Fibroblast of mammary gland (primary cell): ENCODE results near the gene CMTM7.

Source experiments
- DNase-seq: peaks from one replicate; pipeline ENCODE4 v3.0.0-alpha.2; 2010; ENCODE audit warnings: low read depth
- H3K4me3 ChIP-seq: 2 replicates; pipeline ENCODE4 v1.5.1; 2011; ENCODE audit warnings: low read depth, mild to moderate bottlenecking, low read length, moderate library complexity; ENCODE audit not compliant: control insufficient read depth
- TF ChIP-seq, protein P1 (sequence below): conservative IDR thresholded peaks from 2 replicates; pipeline ENCODE4 v1.5.1; 2011; ENCODE audit warnings: low read depth, low read length, inconsistent platforms; ENCODE audit not compliant: control insufficient read depth, insufficient read depth

Gene CMTM7

DNA sequence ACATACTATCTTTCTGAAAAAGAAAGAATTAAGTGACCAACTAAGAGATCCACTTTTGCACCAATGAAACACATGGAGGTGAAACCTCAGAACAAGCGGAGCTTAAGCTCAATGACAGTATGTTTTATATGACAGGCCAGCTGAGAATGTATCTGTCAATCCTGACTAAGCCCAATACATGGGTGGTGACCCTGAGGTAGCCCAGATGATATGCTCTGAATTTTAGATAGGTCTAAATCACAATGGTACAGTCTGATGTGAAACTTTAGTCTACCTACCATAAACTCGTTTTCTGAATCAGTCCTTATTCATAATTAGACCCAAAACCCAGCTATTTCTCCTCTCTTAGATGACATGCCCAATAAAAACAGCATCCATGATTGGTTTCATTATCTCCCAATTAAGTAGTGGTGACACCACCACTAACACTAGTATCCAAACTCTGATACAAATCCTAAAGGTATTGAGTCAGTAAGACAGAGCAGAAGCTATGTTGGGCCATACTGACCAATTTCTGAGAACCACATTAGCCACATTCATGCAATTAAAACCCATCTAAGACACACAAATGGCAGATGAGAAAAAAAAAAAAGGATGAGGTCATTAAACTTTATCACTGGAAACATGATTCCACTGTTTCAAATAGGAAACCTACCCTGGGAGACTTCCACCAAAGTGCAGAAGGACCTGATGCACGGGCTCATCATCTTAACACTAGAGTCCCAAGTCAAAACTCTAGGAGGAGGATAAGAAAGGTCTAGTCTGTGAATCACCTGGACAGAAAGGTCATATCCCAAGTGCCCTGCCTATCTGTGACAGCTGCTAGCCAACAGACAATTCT is 90.4 kb downstream of the CMTM7 start:
- TF ChIP-seq, protein P1, sequence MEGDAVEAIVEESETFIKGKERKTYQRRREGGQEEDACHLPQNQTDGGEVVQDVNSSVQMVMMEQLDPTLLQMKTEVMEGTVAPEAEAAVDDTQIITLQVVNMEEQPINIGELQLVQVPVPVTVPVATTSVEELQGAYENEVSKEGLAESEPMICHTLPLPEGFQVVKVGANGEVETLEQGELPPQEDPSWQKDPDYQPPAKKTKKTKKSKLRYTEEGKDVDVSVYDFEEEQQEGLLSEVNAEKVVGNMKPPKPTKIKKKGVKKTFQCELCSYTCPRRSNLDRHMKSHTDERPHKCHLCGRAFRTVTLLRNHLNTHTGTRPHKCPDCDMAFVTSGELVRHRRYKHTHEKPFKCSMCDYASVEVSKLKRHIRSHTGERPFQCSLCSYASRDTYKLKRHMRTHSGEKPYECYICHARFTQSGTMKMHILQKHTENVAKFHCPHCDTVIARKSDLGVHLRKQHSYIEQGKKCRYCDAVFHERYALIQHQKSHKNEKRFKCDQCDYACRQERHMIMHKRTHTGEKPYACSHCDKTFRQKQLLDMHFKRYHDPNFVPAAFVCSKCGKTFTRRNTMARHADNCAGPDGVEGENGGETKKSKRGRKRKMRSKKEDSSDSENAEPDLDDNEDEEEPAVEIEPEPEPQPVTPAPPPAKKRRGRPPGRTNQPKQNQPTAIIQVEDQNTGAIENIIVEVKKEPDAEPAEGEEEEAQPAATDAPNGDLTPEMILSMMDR, result no peak
- H3K4me3 ChIP-seq, result no peak overlapping the region
- no peak for DNase-seq

DNA sequence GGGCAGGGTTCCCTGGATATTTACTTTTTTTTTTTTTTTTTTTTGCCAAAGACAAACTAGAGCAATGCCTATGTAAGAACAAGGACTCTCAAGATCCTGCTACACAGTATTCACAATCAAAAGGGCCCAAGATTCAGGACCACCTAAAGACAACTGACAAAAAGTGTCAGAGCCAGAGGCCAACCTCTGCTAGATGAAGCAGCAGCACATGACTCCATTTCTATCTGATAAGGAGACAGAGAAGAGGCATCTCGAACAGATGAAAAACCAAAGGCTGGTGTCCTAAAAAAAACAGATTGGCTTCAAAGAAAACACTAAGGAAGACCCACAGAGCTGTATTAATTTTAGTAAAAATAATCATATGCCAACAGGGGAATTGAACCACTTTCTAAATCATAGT is 91.0 kb downstream of the CMTM7 start:
- H3K4me3 ChIP-seq, result no peak overlapping the region
- DNase-seq, result no peak
- TF ChIP-seq, protein P1, result no peak

DNA sequence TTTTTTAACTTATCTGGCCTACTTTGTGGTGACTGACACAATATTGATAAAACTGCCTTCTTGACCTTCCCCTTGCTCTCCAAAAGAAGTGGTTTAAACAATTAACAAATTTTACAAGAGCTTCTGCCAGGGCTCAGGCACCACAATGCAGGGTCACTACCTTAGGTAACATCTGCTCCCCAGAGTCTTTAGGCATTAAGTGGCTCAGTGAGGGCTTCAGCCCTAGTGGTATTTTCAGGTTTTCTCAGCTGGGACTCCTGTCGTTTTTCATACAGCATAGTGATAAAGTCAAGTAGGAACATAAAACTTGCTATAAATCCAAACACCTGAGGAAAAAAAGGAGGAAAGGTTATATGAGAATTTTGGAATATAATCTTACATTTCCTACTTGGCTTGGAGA is 92.1 kb downstream of the CMTM7 start:
- DNase-seq, result no peak
- no peak overlapping the region for H3K4me3 ChIP-seq
- TF ChIP-seq, protein P1, result no peak

DNA sequence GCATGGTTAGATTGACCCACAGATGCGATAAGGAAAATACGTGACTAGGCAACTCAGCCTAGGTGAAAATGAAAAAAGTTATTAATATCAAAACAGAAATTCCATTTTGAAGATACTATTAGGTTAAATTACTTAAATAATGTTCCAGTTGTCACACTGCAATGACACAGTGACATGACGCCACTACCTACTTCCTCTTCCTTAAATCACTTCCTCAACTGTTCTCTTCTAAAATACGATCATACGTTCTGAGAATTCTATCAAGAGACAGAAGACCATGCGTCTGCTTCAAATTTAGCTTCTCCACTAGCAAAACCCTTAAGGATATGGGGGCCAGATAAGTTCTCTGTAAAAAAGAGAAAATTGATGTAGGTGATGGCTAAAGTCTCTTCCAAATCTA is 92.8 kb downstream of the CMTM7 start:
- TF ChIP-seq, protein P1, result no peak
- no peak for DNase-seq
- no peak overlapping the region for H3K4me3 ChIP-seq

DNA sequence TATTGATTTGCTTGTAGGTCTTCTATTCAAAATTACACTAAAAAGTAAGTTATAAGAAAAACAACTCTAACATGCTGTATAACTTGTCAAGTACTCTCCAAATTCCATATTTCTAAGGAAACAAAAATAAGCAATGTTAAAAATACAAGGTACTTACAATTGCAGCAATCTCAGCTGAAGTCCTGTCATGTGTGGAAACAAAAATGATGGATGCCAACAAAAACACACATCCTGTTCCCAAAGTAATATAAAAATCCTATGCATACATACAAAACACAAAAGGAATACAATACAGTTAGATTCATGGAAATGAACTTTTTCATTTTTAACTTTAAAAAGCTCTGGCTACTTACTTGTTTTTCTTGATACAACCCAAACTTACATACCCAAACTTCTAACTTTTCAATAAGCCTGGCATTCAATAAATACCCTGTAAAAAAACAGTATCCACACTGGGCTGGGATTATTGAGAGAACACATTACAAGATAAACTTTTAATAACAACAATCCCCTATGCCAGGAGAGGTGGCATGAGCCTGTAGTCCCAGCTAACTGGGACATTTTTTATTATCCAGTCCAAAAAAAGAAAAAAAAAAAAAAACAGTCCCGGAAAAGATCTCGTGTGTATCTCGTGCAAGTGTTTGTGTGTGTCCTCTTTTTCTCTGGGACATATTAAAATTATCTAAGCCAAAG is 96.3 kb downstream of the CMTM7 start:
- DNase-seq, result no peak
- no peak overlapping the region for H3K4me3 ChIP-seq
- TF ChIP-seq, protein P1, result no peak

DNA sequence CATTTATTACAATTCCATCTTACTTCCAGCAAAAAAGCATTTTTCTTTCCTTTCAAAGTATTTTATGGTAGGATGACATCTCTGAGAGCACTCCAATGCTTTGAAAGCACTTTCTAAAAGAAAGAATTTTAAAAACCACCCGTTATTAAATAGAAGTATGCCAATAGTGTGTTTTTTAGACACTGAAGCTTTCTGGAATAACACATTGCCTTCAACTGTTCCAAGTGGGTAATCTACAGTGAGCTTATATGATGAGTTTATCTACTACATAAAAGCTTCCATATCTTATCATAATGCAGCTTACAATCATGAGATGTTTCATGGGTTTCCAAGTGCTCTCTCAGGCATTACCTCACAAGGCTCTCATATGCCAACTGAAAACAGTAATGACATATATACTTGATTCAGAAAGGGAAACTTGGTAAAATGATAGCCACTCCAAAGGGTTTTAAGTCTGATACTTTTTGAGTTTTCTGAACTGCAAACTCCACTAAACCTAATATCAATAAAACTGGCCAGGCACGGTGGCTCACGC is 96.9 kb downstream of the CMTM7 start:
- H3K4me3 ChIP-seq, result no peak overlapping the region
- TF ChIP-seq, protein P1, result no peak
- DNase-seq, result no peak
